Sigmoid colon (tissue), 7 donors: ENCODE data around the gene URGCP. TPM values are rescaled to one million over a fixed set of nuclear protein-coding genes. Genes with fewer than 3 reads are reported as not detected.
A peak's percentile ranks its signal among the peaks of the same experiment; 100 is the strongest.

Experiments
- DNase-seq: peaks from one replicate; pipeline ENCODE4 v3.0.0-alpha.2; 2019
- H3K27ac ChIP-seq, 4 donors: fragments of 200-600 bp; sonication (generic); one replicate each; pipeline ENCODE4 v1.5.1; 2016 to 2019; ENCODE audit warnings: mild to moderate bottlenecking in 1 of 4
- H3K27me3 ChIP-seq, 3 donors: fragments of 200-600 bp; sonication (generic); one replicate each; pipeline ENCODE4 v1.5.1; 2019; ENCODE audit warnings: mild to moderate bottlenecking in 1 of 3
- H3K36me3 ChIP-seq, 4 donors: fragments of 200-600 bp; sonication (generic); one replicate each; pipeline ENCODE4 v1.5.1; 2016 to 2019
- H3K4me1 ChIP-seq, 4 donors: fragments of 200-600 bp; sonication (generic); one replicate each; pipeline ENCODE4 v1.5.1; 2017 to 2019
- H3K4me3 ChIP-seq, 4 donors: fragments of 200-600 bp; sonication (generic); one replicate each; pipeline ENCODE4 v1.5.1; 2017 to 2019; ENCODE audit warnings: mild to moderate bottlenecking in 2 of 4, moderate library complexity in 1 of 4
- H3K9me3 ChIP-seq, 4 donors: fragments of 200-600 bp in 3 of 4; sonication (generic) in 3 of 4; one replicate each; pipeline versions ENCODE4 v1.5.1 to v1.6.1; 2013 to 2019
- EP300 ChIP-seq, 4 donors: sonication (generic); formaldehyde crosslinking; IDR thresholded peaks; one replicate each; pipeline ENCODE4 v1.6.1; 2017; ENCODE audit warnings: antibody characterized with exemption in 4 of 4
- POLR2A ChIP-seq, 2 donors: fragments of 450-650 bp; IDR thresholded peaks; one replicate each; pipeline ENCODE4 v1.6.1; 2016; ENCODE audit warnings: antibody characterized with exemption in 2 of 2, mild to moderate bottlenecking in 2 of 2, moderate library complexity in 2 of 2
- POLR2AphosphoS5 ChIP-seq, 4 donors: sonication (generic); formaldehyde crosslinking; IDR thresholded peaks; one replicate each; pipeline ENCODE4 v1.6.1; 2017; ENCODE audit warnings: antibody characterized with exemption in 4 of 4
- WGBS, 2 donors: extraction: QIAGEN DNeasy Blood & Tissue Kit; methylation state at CpG; one replicate each; pipeline ENCODE4 v1.1.7; 2013; 5-methylcytosine and 5-hydroxymethylcytosine counted together
- intact Hi-C: fragments of 100-400 bp; cut with DNase I; formaldehyde crosslinking; loops from one replicate; pipeline ENCODE4 v1.15.1; 2023
- polyA plus RNA-seq, 3 donors: library from polyadenylated mRNA; stranded (reverse); fragments of 200-250 nt; gene quantifications; one replicate each; pipeline ENCODE4 v1.2.3, GENCODE V29; 2013
- total RNA-seq, 4 donors: library from RNA; depleted of rRNA; stranded (reverse); fragments of >200 nt; gene quantifications; one replicate each; pipeline ENCODE4 v1.1.0, GENCODE V29; 2016
- TF ChIP-seq, protein P1 (sequence below), 4 experiments: fragments of 450-650 bp in 3 of 4; fragments of 200-600 bp in 1 of 4; IDR thresholded peaks; one replicate each; pipeline ENCODE4 v1.5.1; 2016 to 2019; ENCODE audit warnings: antibody characterized with exemption in 4 of 4, mild to moderate bottlenecking in 3 of 4, moderate library complexity in 2 of 4
- donor health status: healthy with polysubstance abuse.
- donor health status: Bipolar disorder and iron deficiency.
- donor health status: healthy.

Gene URGCP
- total and polyA plus RNA-seq, 7 donors = 18.0 to 32.7 (median 21.5) TPM

- WGBS, 2 donors = 97 to 98% methylated on average over 4 of the region's 4 CpGs
- TF ChIP-seq POLR2A (IDR thresholded peaks at IDR 0.05) (no peak), POLR2AphosphoS5 (IDR thresholded peaks at IDR 0.05) (no peak)
- TF ChIP-seq, protein P1, sequence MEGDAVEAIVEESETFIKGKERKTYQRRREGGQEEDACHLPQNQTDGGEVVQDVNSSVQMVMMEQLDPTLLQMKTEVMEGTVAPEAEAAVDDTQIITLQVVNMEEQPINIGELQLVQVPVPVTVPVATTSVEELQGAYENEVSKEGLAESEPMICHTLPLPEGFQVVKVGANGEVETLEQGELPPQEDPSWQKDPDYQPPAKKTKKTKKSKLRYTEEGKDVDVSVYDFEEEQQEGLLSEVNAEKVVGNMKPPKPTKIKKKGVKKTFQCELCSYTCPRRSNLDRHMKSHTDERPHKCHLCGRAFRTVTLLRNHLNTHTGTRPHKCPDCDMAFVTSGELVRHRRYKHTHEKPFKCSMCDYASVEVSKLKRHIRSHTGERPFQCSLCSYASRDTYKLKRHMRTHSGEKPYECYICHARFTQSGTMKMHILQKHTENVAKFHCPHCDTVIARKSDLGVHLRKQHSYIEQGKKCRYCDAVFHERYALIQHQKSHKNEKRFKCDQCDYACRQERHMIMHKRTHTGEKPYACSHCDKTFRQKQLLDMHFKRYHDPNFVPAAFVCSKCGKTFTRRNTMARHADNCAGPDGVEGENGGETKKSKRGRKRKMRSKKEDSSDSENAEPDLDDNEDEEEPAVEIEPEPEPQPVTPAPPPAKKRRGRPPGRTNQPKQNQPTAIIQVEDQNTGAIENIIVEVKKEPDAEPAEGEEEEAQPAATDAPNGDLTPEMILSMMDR (IDR thresholded peaks at IDR 0.05) = no peak
- intact Hi-C loops = no loop called here
Measured at GRCh38 chr7:43938892-43939482, 32.6 kb upstream of the URGCP start.

DNA sequence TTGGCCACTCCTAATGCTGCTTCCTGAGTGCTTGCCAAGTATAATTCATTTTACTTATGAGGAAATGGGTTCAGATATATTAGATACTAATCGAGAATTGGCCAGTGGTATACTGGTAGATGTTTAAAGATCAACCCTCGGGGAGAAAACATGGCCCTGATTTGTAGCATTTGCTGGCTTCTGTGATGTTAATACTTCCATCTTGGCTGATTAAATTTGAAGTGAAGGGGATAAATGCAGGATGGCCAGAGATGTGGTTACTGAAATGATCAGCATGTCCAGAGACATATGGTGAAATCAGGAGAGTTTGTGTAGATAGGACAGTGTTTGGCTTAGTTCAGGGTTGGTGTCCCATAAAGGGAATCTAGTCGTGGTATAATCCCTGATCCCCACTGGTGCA, 31.0 kb upstream of the URGCP start:
- Histone ChIP-seq H3K27ac (no peak overlapping the region), H3K36me3 (peaks cover 0 to 7% (median 0%) of the 10 kb centered on the region in 4 donors), H3K9me3 (no peaks in the 10 kb centered on the region), H3K4me1 (no peaks in the 10 kb centered on the region), H3K27me3 (no peaks in the 10 kb centered on the region), H3K4me3 (no peak overlapping the region)
- WGBS, 2 donors = 72 to 74% methylated on average over 3 of the region's 3 CpGs
- intact Hi-C loops = no loop called here
- DNase-seq = no peak
- TF ChIP-seq, protein P1 (IDR thresholded peaks at IDR 0.05) = no peak
- TF ChIP-seq POLR2AphosphoS5 (IDR thresholded peaks at IDR 0.05) (no peak), POLR2A (IDR thresholded peaks at IDR 0.05) (no peak), EP300 (IDR thresholded peaks at IDR 0.05) (no peak)

More at GRCh38 chr7:43938892-43939482, 32.6 kb upstream of the URGCP start:
- no peaks in the 10 kb centered on the region for H3K9me3 ChIP-seq
- no peak overlapping the region for H3K4me3 ChIP-seq
- no peak for DNase-seq
- H3K27me3 ChIP-seq = no peaks in the 10 kb centered on the region
- H3K4me1 ChIP-seq = no peaks in the 10 kb centered on the region
- H3K36me3 ChIP-seq = peaks cover 0 to 14% (median 4%) of the 10 kb centered on the region in 4 donors
- H3K27ac ChIP-seq = no peak overlapping the region

GRCh38 chr7:43933902-43934560, 27.6 kb upstream of the URGCP start:
- WGBS, 2 donors = 91 to 96% methylated on average over 3 of the region's 3 CpGs
- Histone ChIP-seq H3K36me3 (peaks cover 0 to 4% (median 0%) of the 10 kb centered on the region in 4 donors), H3K27me3 (no peaks in the 10 kb centered on the region), H3K4me3 (no peak overlapping the region), H3K27ac (no peak overlapping the region), H3K9me3 (no peaks in the 10 kb centered on the region), H3K4me1 (no peaks in the 10 kb centered on the region)
- intact Hi-C loops = no loop called here
- DNase-seq = no peak
- TF ChIP-seq POLR2AphosphoS5 (IDR thresholded peaks at IDR 0.05) (no peak), EP300 (IDR thresholded peaks at IDR 0.05) (no peak)
- TF ChIP-seq, protein P1 (IDR thresholded peaks at IDR 0.05) = no peak

DNA sequence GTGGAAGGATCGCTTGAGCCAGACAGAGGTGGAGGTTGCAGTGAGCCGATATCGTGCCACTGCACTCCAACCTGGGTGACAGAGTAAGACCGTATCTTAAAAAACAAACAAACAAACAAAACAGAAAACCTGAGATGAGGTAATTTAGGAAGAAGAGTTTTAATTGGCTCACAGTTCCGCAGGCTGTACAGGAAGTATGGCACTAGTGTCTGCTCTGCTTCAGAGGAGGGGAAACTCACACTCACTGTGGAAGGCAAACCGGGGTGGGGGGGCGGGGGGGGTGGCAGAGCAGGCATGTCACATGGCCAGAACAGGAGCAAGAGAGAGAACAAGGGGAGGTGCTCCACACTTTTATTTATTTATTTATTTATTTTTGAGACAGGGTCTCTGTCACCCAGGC, 24.9 kb upstream of the URGCP start:
- DNase-seq = peak; percentile 17
- Histone ChIP-seq H3K27ac (no peak overlapping the region), H3K9me3 (no peaks in the 10 kb centered on the region), H3K4me3 (no peak overlapping the region), H3K4me1 (peaks cover 0 to 9% (median 3%) of the 10 kb centered on the region in 4 donors), H3K36me3 (no peaks in the 10 kb centered on the region), H3K27me3 (no peaks in the 10 kb centered on the region)
- TF ChIP-seq EP300 (IDR thresholded peaks at IDR 0.05) = no peak
- TF ChIP-seq, protein P1 (IDR thresholded peaks at IDR 0.05) = no peak
- intact Hi-C loops = no loop called here
- WGBS, 2 donors = 71 to 83% methylated on average over 7 of the region's 7 CpGs
